H9 (cell line): ENCODE data around the gene TMSB4X. TPM values are rescaled to one million over a fixed set of nuclear protein-coding genes. Genes with fewer than 3 reads are reported as not detected.
A peak's percentile ranks its signal among the peaks of the same experiment; 100 is the strongest.

Experiments used
- DNase-seq: peaks from one replicate; pipeline ENCODE4 v3.0.0-alpha.2; 2017
- H2AFZ ChIP-seq: one replicate; pipeline ENCODE4 v1.6.1; 2013; ENCODE audit warnings: mild to moderate bottlenecking, low read length, control low read depth, moderate library complexity
- H2AK5ac ChIP-seq: 2 replicates; pipeline ENCODE4 v1.6.1; 2013; ENCODE audit warnings: low read length, control low read depth, mixed read lengths; ENCODE audit not compliant: insufficient read length
- H2BK120ac ChIP-seq: one replicate; pipeline ENCODE4 v1.6.1; 2013; ENCODE audit warnings: low read depth, mild to moderate bottlenecking, low read length, control low read depth, inconsistent platforms; ENCODE audit not compliant: poor library complexity, severe bottlenecking
- H2BK12ac ChIP-seq: 2 replicates; pipeline ENCODE4 v1.6.1; 2013; ENCODE audit warnings: low read length, control low read depth, mixed read lengths, low read depth; ENCODE audit not compliant: insufficient read length
- H2BK15ac ChIP-seq: 2 replicates; pipeline ENCODE4 v1.6.1; 2013; ENCODE audit warnings: low read depth, low read length, control low read depth
- H2BK20ac ChIP-seq: one replicate; pipeline ENCODE4 v1.6.1; 2013; ENCODE audit warnings: low read depth, mild to moderate bottlenecking, low read length, control low read depth, inconsistent platforms; ENCODE audit not compliant: poor library complexity, severe bottlenecking
- H2BK5ac ChIP-seq: 2 replicates; pipeline ENCODE4 v1.6.1; 2013; ENCODE audit warnings: low read length, control low read depth, mixed read lengths; ENCODE audit not compliant: insufficient read length
- H3K14ac ChIP-seq: 2 replicates; pipeline ENCODE4 v1.6.1; 2013; ENCODE audit warnings: low read length, control low read depth; ENCODE audit not compliant: insufficient read depth
- H3K18ac ChIP-seq: 2 replicates; pipeline ENCODE4 v1.6.1; 2013; ENCODE audit warnings: low read depth, mild to moderate bottlenecking, mixed read lengths, low read length, control low read depth; ENCODE audit not compliant: insufficient read length
- H3K23ac ChIP-seq: 2 replicates; pipeline ENCODE4 v1.6.1; 2013; ENCODE audit warnings: low read length, control low read depth, mixed read lengths, low read depth; ENCODE audit not compliant: insufficient read length
- H3K23me2 ChIP-seq: 2 replicates; pipeline ENCODE4 v1.6.1; 2013; ENCODE audit warnings: low read depth, mild to moderate bottlenecking, mixed read lengths, low read length, control low read depth; ENCODE audit not compliant: insufficient read length, poor library complexity, severe bottlenecking
- H3K27ac ChIP-seq: 2 replicates; pipeline ENCODE4 v1.5.1; 2013; ENCODE audit warnings: low read length, control low read depth, mixed read lengths, low read depth; ENCODE audit not compliant: insufficient read length
- H3K27me3 ChIP-seq: 2 replicates; pipeline ENCODE4 v1.6.1; 2013; ENCODE audit warnings: low read length, control low read depth, inconsistent platforms; ENCODE audit not compliant: insufficient read depth
- H3K4ac ChIP-seq: 2 replicates; pipeline ENCODE4 v1.6.1; 2013; ENCODE audit warnings: low read depth, mild to moderate bottlenecking, control low read depth, inconsistent platforms, low read length, moderate library complexity
- H3K4me1 ChIP-seq: 2 replicates; pipeline ENCODE4 v1.6.1; 2013; ENCODE audit warnings: low read length, control low read depth, inconsistent platforms; ENCODE audit not compliant: insufficient read depth
- H3K4me2 ChIP-seq: 2 replicates; pipeline ENCODE4 v1.6.1; 2013; ENCODE audit warnings: low read length, control low read depth, mixed read lengths; ENCODE audit not compliant: insufficient read length, insufficient read depth
- H3K56ac ChIP-seq: 2 replicates; pipeline ENCODE4 v1.6.1; 2013; ENCODE audit warnings: low read depth, mild to moderate bottlenecking, mixed read lengths, low read length, control low read depth; ENCODE audit not compliant: insufficient read length
- H3K79me1 ChIP-seq: 2 replicates; pipeline ENCODE4 v1.6.1; 2013; ENCODE audit warnings: low read depth, mild to moderate bottlenecking, moderate library complexity, low read length, control low read depth, inconsistent platforms; ENCODE audit not compliant: insufficient read depth, poor library complexity, severe bottlenecking
- H3K79me2 ChIP-seq: 2 replicates; pipeline ENCODE4 v1.6.1; 2013; ENCODE audit warnings: low read length, control low read depth, inconsistent platforms; ENCODE audit not compliant: insufficient read depth
- H3K9ac ChIP-seq: 2 replicates; pipeline ENCODE4 v1.6.1; 2013; ENCODE audit warnings: low read length, control low read depth, mixed read lengths; ENCODE audit not compliant: insufficient read length; ENCODE audit errors: extremely low read depth
- H3K9me3 ChIP-seq: one replicate; pipeline ENCODE4 v1.6.1; 2013; ENCODE audit warnings: low read depth, low read length, inconsistent platforms; ENCODE audit not compliant: control insufficient read depth
- H3T11ph ChIP-seq: one replicate; pipeline ENCODE4 v1.6.1; 2013; ENCODE audit warnings: mild to moderate bottlenecking, low read length, control low read depth, inconsistent platforms
- H4K20me1 ChIP-seq: one replicate; pipeline ENCODE4 v1.6.1; 2013; ENCODE audit not compliant: control insufficient read depth, insufficient read length, insufficient read depth
- H4K5ac ChIP-seq: 2 replicates; pipeline ENCODE4 v1.6.1; 2013; ENCODE audit warnings: low read depth, mild to moderate bottlenecking, mixed read lengths, low read length, control low read depth; ENCODE audit not compliant: insufficient read length
- H4K8ac ChIP-seq: replicated peaks from 2 replicates; pipeline ENCODE4 v1.6.1; 2013; ENCODE audit warnings: low read length, control low read depth, mixed read lengths, low read depth; ENCODE audit not compliant: insufficient read length
- H4K91ac ChIP-seq: 2 replicates; pipeline ENCODE4 v1.6.1; 2013; ENCODE audit warnings: low read depth, mild to moderate bottlenecking, moderate library complexity, mixed read lengths, low read length, control low read depth; ENCODE audit not compliant: insufficient read length
- H3K27ac Mint-ChIP-seq, 3 experiments: 2 replicates in 2 of 3; 3 replicates in 1 of 3; pipeline ENCODE4 v1.8.0; 2020 to 2021; ENCODE audit warnings: mixed read lengths in 3 of 3, mild to moderate bottlenecking in 1 of 3, moderate library complexity in 1 of 3
- H3K27me3 Mint-ChIP-seq: 2 replicates; pipeline ENCODE4 v1.8.0; 2021; ENCODE audit warnings: low read depth, mild to moderate bottlenecking, moderate library complexity, mixed read lengths
- H3K36me3 Mint-ChIP-seq, 3 experiments: 2 replicates in 2 of 3; 3 replicates in 1 of 3; pipeline ENCODE4 v1.8.0; 2020 to 2021; ENCODE audit warnings: low read depth in 3 of 3, mixed read lengths in 3 of 3; ENCODE audit not compliant: insufficient read depth in 1 of 3
- H3K4me1 Mint-ChIP-seq, 2 experiments: 2 replicates each; pipeline ENCODE4 v1.8.0; 2020; ENCODE audit warnings: mixed read lengths in 2 of 2
- H3K4me3 Mint-ChIP-seq, 2 experiments: 2 replicates in 1 of 2; 3 replicates in 1 of 2; pipeline ENCODE4 v1.8.0; 2020 to 2021; ENCODE audit warnings: mild to moderate bottlenecking in 2 of 2, mixed read lengths in 2 of 2, moderate library complexity in 1 of 2
- H3K9me3 Mint-ChIP-seq, 2 experiments: 2 replicates in 1 of 2; 3 replicates in 1 of 2; pipeline ENCODE4 v1.8.0; 2020; ENCODE audit warnings: mild to moderate bottlenecking in 2 of 2, mixed read lengths in 2 of 2, moderate library complexity in 1 of 2
- CTCF ChIP-seq: fragments of 200-600 bp; sonication (generic); conservative IDR thresholded peaks from 3 replicates; pipeline ENCODE4 v1.8.0; 2021; ENCODE audit warnings: antibody characterized with exemption, mild to moderate bottlenecking
- WGBS: extraction: QIAGEN DNeasy Blood & Tissue Kit; methylation state at CpG from one replicate; pipeline ENCODE4 v1.1.7; 2013; ENCODE audit warnings: missing lambda C conversion rate, low lambda C conversion rate, mixed read lengths; ENCODE audit not compliant: insufficient read length; ENCODE audit errors: extremely low coverage; 5-methylcytosine and 5-hydroxymethylcytosine counted together
- total RNA-seq: library from RNA; stranded (reverse); gene quantifications from 2 replicates; pipeline ENCODE4 v1.2.1, GENCODE V29; 2021

The TMSB4X gene
- total RNA-seq, 1 experiment from 2014 or later: 2,733 TPM

- no peak overlapping the region for H4K5ac ChIP-seq
- H3T11ph ChIP-seq: no peak overlapping the region
- TF ChIP-seq CTCF: peak; percentile 75
- H3K27ac Mint-ChIP-seq: no peak overlapping the region; a peak in 1 of 7 replicates
- peaks cover 0 to 5% (median 0%) of the 10 kb centered on the region in 3 experiments; a peak in 5 of 7 replicates for H3K36me3 Mint-ChIP-seq
- H2BK12ac ChIP-seq: no peak overlapping the region
- peaks cover 4% of the 10 kb centered on the region; the same call in 1 of the 2 replicates for H3K4me1 ChIP-seq
- H4K91ac ChIP-seq: no peak overlapping the region
- H2BK20ac ChIP-seq: no peak overlapping the region
- H3K4me3 Mint-ChIP-seq: no peak overlapping the region
- no peak overlapping the region for H3K23ac ChIP-seq
- no peak overlapping the region for H3K4me2 ChIP-seq
- no peak overlapping the region for H2AK5ac ChIP-seq
- H3K4me1 Mint-ChIP-seq: peaks cover 18 to 27% of the 10 kb centered on the region in 2 experiments
- peak; percentile 83 for DNase-seq
- H3K27me3 Mint-ChIP-seq: peaks cover 1% of the 10 kb centered on the region
- no peak overlapping the region for H3K56ac ChIP-seq
- no peaks in the 10 kb centered on the region for H3K23me2 ChIP-seq
- no peak overlapping the region for H2BK15ac ChIP-seq
- H2AFZ ChIP-seq: no peak overlapping the region
- H3K14ac ChIP-seq: no peak overlapping the region
- no peaks in the 10 kb centered on the region for H3K27me3 ChIP-seq
- no peak overlapping the region for H2BK120ac ChIP-seq
- no peaks in the 10 kb centered on the region for H3K9me3 ChIP-seq
- H3K9me3 Mint-ChIP-seq: peaks cover 71 to 72% of the 10 kb centered on the region in 2 experiments
- no peaks in the 10 kb centered on the region for H4K20me1 ChIP-seq
- no peak overlapping the region for H3K4ac ChIP-seq
- H3K9ac ChIP-seq: no peak overlapping the region
- H3K79me2 ChIP-seq: no peaks in the 10 kb centered on the region
- no peak overlapping the region for H3K18ac ChIP-seq
- no peak overlapping the region for H2BK5ac ChIP-seq
- no CpG with 5 or more reads among the region's 9 CpGs for WGBS
- no peaks in the 10 kb centered on the region for H3K79me1 ChIP-seq
- H3K27ac ChIP-seq: no peak overlapping the region
- H4K8ac ChIP-seq: no peak overlapping the region
Observed at GRCh38 chrX:12950851-12951594, 23.9 kb upstream of the TMSB4X start.
